ENCODE measurements around the gene ENOX1. TPM values are rescaled to one million over a fixed set of nuclear protein-coding genes. Genes with fewer than 3 reads are reported as not detected.

ENOX1 gene
- total RNA-seq, 1 donor, result 7.4 TPM

DNA sequence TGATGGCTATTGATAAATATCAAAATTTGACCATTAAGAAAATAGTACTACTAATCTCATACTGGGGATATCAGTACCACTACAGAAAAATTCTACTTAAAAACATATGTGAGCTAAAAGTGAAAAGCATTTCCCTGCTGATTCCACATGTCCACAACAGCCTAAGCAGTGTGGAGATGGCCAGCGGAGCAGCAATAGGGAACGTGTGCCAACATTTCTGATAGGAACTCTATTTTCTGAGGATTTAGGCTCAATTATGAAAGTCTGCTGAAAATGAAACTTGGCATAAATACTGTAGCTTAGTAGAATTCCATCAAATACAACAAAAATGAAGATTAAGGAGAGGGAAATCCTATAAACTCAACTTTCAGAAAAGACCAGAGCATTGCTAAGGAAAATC lies 311.6 kb downstream of the ENOX1 start:
- TF ChIP-seq, protein P1, sequence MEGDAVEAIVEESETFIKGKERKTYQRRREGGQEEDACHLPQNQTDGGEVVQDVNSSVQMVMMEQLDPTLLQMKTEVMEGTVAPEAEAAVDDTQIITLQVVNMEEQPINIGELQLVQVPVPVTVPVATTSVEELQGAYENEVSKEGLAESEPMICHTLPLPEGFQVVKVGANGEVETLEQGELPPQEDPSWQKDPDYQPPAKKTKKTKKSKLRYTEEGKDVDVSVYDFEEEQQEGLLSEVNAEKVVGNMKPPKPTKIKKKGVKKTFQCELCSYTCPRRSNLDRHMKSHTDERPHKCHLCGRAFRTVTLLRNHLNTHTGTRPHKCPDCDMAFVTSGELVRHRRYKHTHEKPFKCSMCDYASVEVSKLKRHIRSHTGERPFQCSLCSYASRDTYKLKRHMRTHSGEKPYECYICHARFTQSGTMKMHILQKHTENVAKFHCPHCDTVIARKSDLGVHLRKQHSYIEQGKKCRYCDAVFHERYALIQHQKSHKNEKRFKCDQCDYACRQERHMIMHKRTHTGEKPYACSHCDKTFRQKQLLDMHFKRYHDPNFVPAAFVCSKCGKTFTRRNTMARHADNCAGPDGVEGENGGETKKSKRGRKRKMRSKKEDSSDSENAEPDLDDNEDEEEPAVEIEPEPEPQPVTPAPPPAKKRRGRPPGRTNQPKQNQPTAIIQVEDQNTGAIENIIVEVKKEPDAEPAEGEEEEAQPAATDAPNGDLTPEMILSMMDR (IDR thresholded peaks at IDR 0.05; ENCODE audit: insufficient read depth, low read length), result no peak
- peak; percentile 54 for DNase-seq (ENCODE audit: low read depth)
- H3K4me3 ChIP-seq (ENCODE audit: low read depth, low read length), result no peak overlapping the region

DNA sequence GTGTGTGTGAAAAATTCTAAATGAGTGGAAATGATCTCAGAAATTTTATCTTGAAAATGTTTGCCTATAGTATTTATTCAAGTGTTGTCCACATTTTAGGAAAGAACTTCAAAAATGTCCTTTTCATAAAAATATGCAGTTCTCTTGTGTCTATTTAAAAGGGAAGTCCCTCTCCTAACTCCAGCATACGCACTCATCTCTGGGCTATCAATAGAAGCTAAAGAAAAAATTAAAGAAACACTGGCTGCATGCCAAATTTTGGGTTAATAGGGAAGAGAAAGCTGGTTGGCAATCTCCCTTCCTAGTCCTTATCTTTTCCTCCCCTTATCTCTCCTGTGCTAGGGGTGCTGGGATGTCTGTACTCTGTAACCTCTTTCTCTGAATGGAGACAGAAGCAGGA lies 313.3 kb downstream of the ENOX1 start:
- peak; percentile 28 for DNase-seq (ENCODE audit: low read depth)
- H3K4me3 ChIP-seq (ENCODE audit: low read depth, low read length), result no peak overlapping the region
- TF ChIP-seq, protein P1 (IDR thresholded peaks at IDR 0.05; ENCODE audit: insufficient read depth, low read length), result no peak

DNA sequence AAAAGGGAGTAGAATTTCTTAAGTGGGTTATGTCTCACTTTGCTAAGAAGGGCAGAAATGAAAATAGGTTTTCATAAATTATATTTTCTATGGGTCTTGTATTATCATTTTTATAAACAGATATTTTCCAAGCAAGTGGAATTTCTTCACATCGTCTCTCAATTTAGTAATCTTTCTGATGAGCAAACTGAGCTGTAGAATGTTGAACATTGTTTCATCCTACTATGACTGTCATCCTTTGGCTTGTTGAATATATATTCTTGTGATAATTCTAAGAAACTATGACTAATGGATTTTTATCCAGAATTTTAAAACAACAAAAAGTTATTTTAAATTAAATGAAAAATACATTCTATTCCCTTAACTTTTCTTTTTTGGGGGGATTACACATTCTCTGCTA lies 313.8 kb downstream of the ENOX1 start:
- H3K4me3 ChIP-seq (ENCODE audit: low read depth, low read length), result no peak overlapping the region
- DNase-seq (ENCODE audit: low read depth), result peak; percentile 13
- TF ChIP-seq, protein P1 (IDR thresholded peaks at IDR 0.05; ENCODE audit: insufficient read depth, low read length), result no peak

DNA sequence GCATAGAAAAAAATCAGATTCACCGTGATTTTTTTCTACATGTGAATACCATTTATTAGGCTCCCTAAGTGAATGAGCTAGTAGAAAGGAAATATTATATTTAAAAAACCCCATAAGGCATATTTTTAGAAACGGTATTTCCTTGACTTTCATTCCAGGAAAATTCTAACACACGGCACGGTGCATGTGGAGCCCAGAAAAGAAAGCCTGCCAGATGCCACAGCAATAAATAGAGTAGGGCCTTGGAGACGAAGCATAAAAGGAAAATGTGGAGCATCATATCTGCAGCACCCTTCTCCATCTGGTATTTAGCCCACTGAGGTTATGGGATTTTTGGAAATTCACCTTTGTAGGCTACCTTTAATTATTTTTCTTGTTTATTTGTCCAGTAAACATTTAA lies 314.4 kb downstream of the ENOX1 start:
- TF ChIP-seq, protein P1 (IDR thresholded peaks at IDR 0.05; ENCODE audit: insufficient read depth, low read length), result no peak
- no peak overlapping the region for H3K4me3 ChIP-seq (ENCODE audit: low read depth, low read length)
- DNase-seq (ENCODE audit: low read depth), result no peak

DNA sequence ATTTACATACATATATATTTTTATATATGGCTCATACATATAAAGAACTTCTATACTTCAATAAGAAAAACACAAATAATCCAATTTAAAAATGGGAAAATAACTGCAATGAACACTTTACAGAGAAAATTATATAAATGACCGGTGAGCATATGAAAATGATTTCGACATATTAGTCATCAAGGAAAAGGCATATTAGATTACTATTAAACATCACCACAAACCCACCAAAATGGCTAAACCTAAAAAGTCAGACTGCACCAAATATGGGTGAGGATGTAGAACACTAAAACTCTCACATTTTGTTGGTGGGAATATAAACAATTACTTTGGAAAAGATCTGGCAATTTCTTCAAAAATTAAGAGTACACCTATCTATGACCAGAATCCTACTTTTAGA lies 316.2 kb downstream of the ENOX1 start:
- H3K4me3 ChIP-seq (ENCODE audit: low read depth, low read length), result no peak overlapping the region
- TF ChIP-seq, protein P1 (IDR thresholded peaks at IDR 0.05; ENCODE audit: insufficient read depth, low read length), result no peak
- no peak for DNase-seq (ENCODE audit: low read depth)

DNA sequence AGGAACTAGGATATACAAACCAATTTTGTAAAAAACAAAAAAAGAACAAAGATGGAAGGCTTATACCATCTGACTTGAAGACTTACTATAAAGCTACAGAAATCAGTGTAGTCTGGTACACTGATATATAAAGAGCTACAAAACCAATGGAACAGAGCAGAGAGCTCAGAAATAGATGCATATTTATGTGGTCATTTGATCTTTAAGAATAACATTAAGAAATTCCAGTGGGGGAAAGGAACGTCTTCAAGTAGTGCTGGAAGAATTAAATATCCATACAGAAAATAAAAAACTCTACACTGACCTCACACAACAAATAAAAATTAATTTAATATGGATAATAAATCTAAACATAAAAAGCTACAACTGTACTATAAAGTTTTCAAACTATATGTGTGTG lies 317.0 kb downstream of the ENOX1 start:
- no peak overlapping the region for H3K4me3 ChIP-seq (ENCODE audit: low read depth, low read length)
- DNase-seq (ENCODE audit: low read depth), result no peak
- TF ChIP-seq, protein P1 (IDR thresholded peaks at IDR 0.05; ENCODE audit: insufficient read depth, low read length), result no peak

DNA sequence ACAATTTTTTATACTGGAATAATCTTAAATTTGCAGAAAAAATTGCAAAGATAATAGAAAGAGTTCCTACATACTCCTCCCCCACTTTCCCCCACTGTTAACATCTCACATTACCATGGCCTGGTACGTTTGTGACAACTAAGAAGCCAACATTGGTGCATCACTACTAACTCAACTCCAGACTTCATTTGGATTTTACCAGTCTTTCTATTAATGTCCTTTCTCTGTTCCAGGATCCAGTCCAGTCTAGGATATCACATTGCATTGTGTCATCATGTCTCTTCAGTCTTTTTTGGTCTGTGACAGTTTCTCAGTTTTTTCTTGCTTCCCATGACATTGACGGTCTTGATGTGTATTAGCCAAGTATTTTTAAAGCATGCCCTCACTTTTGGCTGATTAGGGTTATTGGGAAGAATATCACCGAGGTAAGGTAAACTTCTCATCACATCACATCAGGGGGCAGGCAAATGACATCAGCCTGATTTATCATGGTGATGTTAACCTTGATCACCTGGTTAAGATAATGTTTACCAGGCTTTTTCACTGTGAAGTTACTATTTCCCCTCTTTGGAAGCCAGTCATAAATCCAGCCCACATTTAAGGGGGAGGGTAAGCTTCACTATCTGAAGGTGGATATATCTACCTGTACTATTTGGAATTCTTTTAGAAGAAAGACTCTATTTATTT lies 322.1 kb downstream of the ENOX1 start:
- no peak overlapping the region for H3K4me3 ChIP-seq (ENCODE audit: low read depth, low read length)
- no peak for DNase-seq (ENCODE audit: low read depth)
- TF ChIP-seq, protein P1 (IDR thresholded peaks at IDR 0.05; ENCODE audit: insufficient read depth, low read length), result no peak
